Measurements from ENCODE around the gene SCYGR7.
A peak's percentile ranks its signal among the peaks of the same experiment; 100 is the strongest.
"Not testable (repeated sequence)": the region's sequence is repeated elsewhere in the genome, so short reads cannot be mapped to it uniquely, and the experiment has no call there.

Gene SCYGR7

GRCh38 chr2:227748079-227748478 lies 19.9 kb downstream of the SCYGR7 start:
- no peak overlapping the region for H3K4me3 ChIP-seq (ENCODE audit: low read depth in 1 of 2, low read length in 2 of 2)
- H3K4me1 ChIP-seq (ENCODE audit: control insufficient read depth in 1 of 2, insufficient read depth in 2 of 2, low read length in 2 of 2): no peaks in the 10 kb centered on the region
- H3K9me3 ChIP-seq (ENCODE audit: control insufficient read depth in 1 of 2, low read length in 2 of 2): no peaks in the 10 kb centered on the region
- no peaks in the 10 kb centered on the region for H3K27me3 ChIP-seq (ENCODE audit: control insufficient read depth in 1 of 2, insufficient read depth in 2 of 2, low read length in 2 of 2)
- no peaks in the 10 kb centered on the region for H3K36me3 ChIP-seq (ENCODE audit: control insufficient read depth in 1 of 2, insufficient read depth in 2 of 2, low read length in 2 of 2)
- H3K27ac ChIP-seq (ENCODE audit: low read depth, low read length): no peak overlapping the region
- H3K9ac ChIP-seq (ENCODE audit: low read depth in 1 of 2, low read length in 2 of 2): no peak overlapping the region

- not testable (repeated sequence) for H3K27me3 ChIP-seq (ENCODE audit: control insufficient read depth in 1 of 2, insufficient read depth in 2 of 2, low read length in 2 of 2); H3K9ac ChIP-seq (ENCODE audit: low read depth in 1 of 2, low read length in 2 of 2); H3K4me3 ChIP-seq (ENCODE audit: low read depth in 1 of 2, low read length in 2 of 2); H3K27ac ChIP-seq (ENCODE audit: low read depth, low read length); H3K9me3 ChIP-seq (ENCODE audit: control insufficient read depth in 1 of 2, low read length in 2 of 2); H3K36me3 ChIP-seq (ENCODE audit: control insufficient read depth in 1 of 2, insufficient read depth in 2 of 2, low read length in 2 of 2)
- peaks cover 12 to 13% of the 10 kb centered on the region in 2 donors for H3K4me1 ChIP-seq (ENCODE audit: control insufficient read depth in 1 of 2, insufficient read depth in 2 of 2, low read length in 2 of 2)
Observed at GRCh38 chr2:227756261-227756660, 28.1 kb downstream of the SCYGR7 start.

- Histone ChIP-seq H3K36me3 (ENCODE audit: control insufficient read depth in 1 of 2, insufficient read depth in 2 of 2, low read length in 2 of 2) (no peaks in the 10 kb centered on the region), H3K4me3 (ENCODE audit: low read depth in 1 of 2, low read length in 2 of 2) (no peak overlapping the region), H3K9me3 (ENCODE audit: control insufficient read depth in 1 of 2, low read length in 2 of 2) (no peaks in the 10 kb centered on the region), H3K9ac (ENCODE audit: low read depth in 1 of 2, low read length in 2 of 2) (peak overlapping the region in 1 of 2 donors; percentile 6), H3K27ac (ENCODE audit: low read depth, low read length) (peak overlapping the region; percentile 64), H3K27me3 (ENCODE audit: control insufficient read depth in 1 of 2, insufficient read depth in 2 of 2, low read length in 2 of 2) (no peaks in the 10 kb centered on the region), H3K4me1 (ENCODE audit: control insufficient read depth in 1 of 2, insufficient read depth in 2 of 2, low read length in 2 of 2) (peaks cover 22 to 23% of the 10 kb centered on the region in 2 donors)
Observed at GRCh38 chr2:227759411-227760118, 31.4 kb downstream of the SCYGR7 start.

GRCh38 chr2:227761740-227762476 lies 33.8 kb downstream of the SCYGR7 start:
- H3K27me3 ChIP-seq (ENCODE audit: control insufficient read depth in 1 of 2, insufficient read depth in 2 of 2, low read length in 2 of 2): no peaks in the 10 kb centered on the region
- no peaks in the 10 kb centered on the region for H3K9me3 ChIP-seq (ENCODE audit: control insufficient read depth in 1 of 2, low read length in 2 of 2)
- H3K4me1 ChIP-seq (ENCODE audit: control insufficient read depth in 1 of 2, insufficient read depth in 2 of 2, low read length in 2 of 2): peaks cover 23 to 25% of the 10 kb centered on the region in 2 donors
- H3K9ac ChIP-seq (ENCODE audit: low read depth in 1 of 2, low read length in 2 of 2): no peak overlapping the region
- H3K27ac ChIP-seq (ENCODE audit: low read depth, low read length): peak overlapping the region; percentile 74
- no peaks in the 10 kb centered on the region for H3K36me3 ChIP-seq (ENCODE audit: control insufficient read depth in 1 of 2, insufficient read depth in 2 of 2, low read length in 2 of 2)
- H3K4me3 ChIP-seq (ENCODE audit: low read depth in 1 of 2, low read length in 2 of 2): no peak overlapping the region

GRCh38 chr2:227765788-227766372 lies 37.7 kb downstream of the SCYGR7 start:
- peaks cover 14 to 16% of the 10 kb centered on the region in 2 donors for H3K4me1 ChIP-seq (ENCODE audit: control insufficient read depth in 1 of 2, insufficient read depth in 2 of 2, low read length in 2 of 2)
- H3K9ac ChIP-seq (ENCODE audit: low read depth in 1 of 2, low read length in 2 of 2): no peak overlapping the region
- no peaks in the 10 kb centered on the region for H3K27me3 ChIP-seq (ENCODE audit: control insufficient read depth in 1 of 2, insufficient read depth in 2 of 2, low read length in 2 of 2)
- H3K4me3 ChIP-seq (ENCODE audit: low read depth in 1 of 2, low read length in 2 of 2): no peak overlapping the region
- H3K27ac ChIP-seq (ENCODE audit: low read depth, low read length): no peak overlapping the region
- H3K9me3 ChIP-seq (ENCODE audit: control insufficient read depth in 1 of 2, low read length in 2 of 2): no peaks in the 10 kb centered on the region
- H3K36me3 ChIP-seq (ENCODE audit: control insufficient read depth in 1 of 2, insufficient read depth in 2 of 2, low read length in 2 of 2): no peaks in the 10 kb centered on the region

- Histone ChIP-seq H3K36me3 (ENCODE audit: control insufficient read depth in 1 of 2, insufficient read depth in 2 of 2, low read length in 2 of 2) (no peaks in the 10 kb centered on the region), H3K27me3 (ENCODE audit: control insufficient read depth in 1 of 2, insufficient read depth in 2 of 2, low read length in 2 of 2) (no peaks in the 10 kb centered on the region), H3K9ac (ENCODE audit: low read depth in 1 of 2, low read length in 2 of 2) (no peak overlapping the region), H3K4me3 (ENCODE audit: low read depth in 1 of 2, low read length in 2 of 2) (no peak overlapping the region), H3K27ac (ENCODE audit: low read depth, low read length) (no peak overlapping the region), H3K9me3 (ENCODE audit: control insufficient read depth in 1 of 2, low read length in 2 of 2) (no peaks in the 10 kb centered on the region), H3K4me1 (ENCODE audit: control insufficient read depth in 1 of 2, insufficient read depth in 2 of 2, low read length in 2 of 2) (peaks cover 9 to 10% of the 10 kb centered on the region in 2 donors)
Observed at GRCh38 chr2:227766373-227766883, 38.3 kb downstream of the SCYGR7 start.

- no peak overlapping the region for H3K27ac ChIP-seq (ENCODE audit: low read depth, low read length)
- H3K4me3 ChIP-seq (ENCODE audit: low read depth in 1 of 2, low read length in 2 of 2): no peak overlapping the region
- H3K27me3 ChIP-seq (ENCODE audit: control insufficient read depth in 1 of 2, insufficient read depth in 2 of 2, low read length in 2 of 2): no peaks in the 10 kb centered on the region
- no peaks in the 10 kb centered on the region for H3K36me3 ChIP-seq (ENCODE audit: control insufficient read depth in 1 of 2, insufficient read depth in 2 of 2, low read length in 2 of 2)
- no peak overlapping the region for H3K9ac ChIP-seq (ENCODE audit: low read depth in 1 of 2, low read length in 2 of 2)
- H3K4me1 ChIP-seq (ENCODE audit: control insufficient read depth in 1 of 2, insufficient read depth in 2 of 2, low read length in 2 of 2): peaks cover 2 to 7% of the 10 kb centered on the region in 2 donors
- no peaks in the 10 kb centered on the region for H3K9me3 ChIP-seq (ENCODE audit: control insufficient read depth in 1 of 2, low read length in 2 of 2)
Observed at GRCh38 chr2:227767830-227768229, 39.7 kb downstream of the SCYGR7 start.

GRCh38 chr2:227772197-227772661 lies 44.1 kb downstream of the SCYGR7 start:
- no peak overlapping the region for H3K9ac ChIP-seq (ENCODE audit: low read depth in 1 of 2, low read length in 2 of 2)
- H3K27me3 ChIP-seq (ENCODE audit: control insufficient read depth in 1 of 2, insufficient read depth in 2 of 2, low read length in 2 of 2): no peaks in the 10 kb centered on the region
- H3K4me1 ChIP-seq (ENCODE audit: control insufficient read depth in 1 of 2, insufficient read depth in 2 of 2, low read length in 2 of 2): peaks cover 0 to 10% of the 10 kb centered on the region in 2 donors
- H3K36me3 ChIP-seq (ENCODE audit: control insufficient read depth in 1 of 2, insufficient read depth in 2 of 2, low read length in 2 of 2): no peaks in the 10 kb centered on the region
- H3K9me3 ChIP-seq (ENCODE audit: control insufficient read depth in 1 of 2, low read length in 2 of 2): no peaks in the 10 kb centered on the region
- H3K27ac ChIP-seq (ENCODE audit: low read depth, low read length): no peak overlapping the region
- H3K4me3 ChIP-seq (ENCODE audit: low read depth in 1 of 2, low read length in 2 of 2): no peak overlapping the region

GRCh38 chr2:227772932-227773331 lies 44.8 kb downstream of the SCYGR7 start:
- Histone ChIP-seq H3K27ac (ENCODE audit: low read depth, low read length) (no peak overlapping the region), H3K36me3 (ENCODE audit: control insufficient read depth in 1 of 2, insufficient read depth in 2 of 2, low read length in 2 of 2) (no peaks in the 10 kb centered on the region), H3K9ac (ENCODE audit: low read depth in 1 of 2, low read length in 2 of 2) (no peak overlapping the region), H3K4me1 (ENCODE audit: control insufficient read depth in 1 of 2, insufficient read depth in 2 of 2, low read length in 2 of 2) (peaks cover 0 to 10% of the 10 kb centered on the region in 2 donors), H3K4me3 (ENCODE audit: low read depth in 1 of 2, low read length in 2 of 2) (no peak overlapping the region), H3K27me3 (ENCODE audit: control insufficient read depth in 1 of 2, insufficient read depth in 2 of 2, low read length in 2 of 2) (no peaks in the 10 kb centered on the region), H3K9me3 (ENCODE audit: control insufficient read depth in 1 of 2, low read length in 2 of 2) (no peaks in the 10 kb centered on the region)
